GM18498 (cell line): ENCODE results near the gene PFKFB3.
"Not testable (repeated sequence)": the region's sequence is repeated elsewhere in the genome, so short reads cannot be mapped to it uniquely, and the experiment has no call there.

Source experiments
- ATAC-seq: cut with Tn5 transposase; IDR thresholded peaks from one replicate; pipeline ENCODE4 v1.9.1; 2021; ENCODE audit warnings: mild to moderate bottlenecking, moderate library complexity; ENCODE audit not compliant: unreplicated experiment

Gene PFKFB3

GRCh38 chr10:6202684-6203330, at the start of gene PFKFB3:
TSS of gene PFKFB3 (plus strand) at chr10:6202932. CDS start at chr10:6203261, 329 bp downstream.
- ATAC-seq = peak; percentile 78

GRCh38 chr10:6153845-6154244, 48.9 kb upstream of the PFKFB3 start:
- no peak for ATAC-seq

GRCh38 chr10:6154566-6154965, 48.2 kb upstream of the PFKFB3 start:
- ATAC-seq = no peak

DNA sequence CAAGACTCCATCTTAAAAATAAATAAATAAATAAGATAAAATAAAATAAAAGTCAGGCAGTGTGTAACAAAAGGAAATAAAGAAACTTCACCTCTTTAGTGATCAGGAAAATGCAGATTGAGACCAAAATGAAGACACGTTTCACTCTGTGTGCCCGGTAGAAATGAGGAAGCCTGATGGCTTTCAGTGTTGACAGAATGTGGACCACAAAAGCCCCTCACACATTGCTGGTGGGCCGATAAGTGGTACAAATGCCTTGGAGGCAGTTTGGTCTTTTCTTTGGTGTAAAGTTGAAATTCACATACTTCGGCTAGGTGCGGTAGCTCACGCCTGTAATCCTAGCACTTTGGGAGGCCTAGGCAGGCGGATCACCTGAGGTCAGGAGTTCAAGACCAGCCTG, 44.5 kb upstream of the PFKFB3 start:
- ATAC-seq = no peak

- no peak for ATAC-seq
Observed at GRCh38 chr10:6161921-6162320, 40.8 kb upstream of the PFKFB3 start.

- no peak for ATAC-seq
Observed at GRCh38 chr10:6162589-6163356, 40.0 kb upstream of the PFKFB3 start.

- ATAC-seq = peak; percentile 93
Observed at GRCh38 chr10:6163364-6164270, 39.1 kb upstream of the PFKFB3 start.

DNA sequence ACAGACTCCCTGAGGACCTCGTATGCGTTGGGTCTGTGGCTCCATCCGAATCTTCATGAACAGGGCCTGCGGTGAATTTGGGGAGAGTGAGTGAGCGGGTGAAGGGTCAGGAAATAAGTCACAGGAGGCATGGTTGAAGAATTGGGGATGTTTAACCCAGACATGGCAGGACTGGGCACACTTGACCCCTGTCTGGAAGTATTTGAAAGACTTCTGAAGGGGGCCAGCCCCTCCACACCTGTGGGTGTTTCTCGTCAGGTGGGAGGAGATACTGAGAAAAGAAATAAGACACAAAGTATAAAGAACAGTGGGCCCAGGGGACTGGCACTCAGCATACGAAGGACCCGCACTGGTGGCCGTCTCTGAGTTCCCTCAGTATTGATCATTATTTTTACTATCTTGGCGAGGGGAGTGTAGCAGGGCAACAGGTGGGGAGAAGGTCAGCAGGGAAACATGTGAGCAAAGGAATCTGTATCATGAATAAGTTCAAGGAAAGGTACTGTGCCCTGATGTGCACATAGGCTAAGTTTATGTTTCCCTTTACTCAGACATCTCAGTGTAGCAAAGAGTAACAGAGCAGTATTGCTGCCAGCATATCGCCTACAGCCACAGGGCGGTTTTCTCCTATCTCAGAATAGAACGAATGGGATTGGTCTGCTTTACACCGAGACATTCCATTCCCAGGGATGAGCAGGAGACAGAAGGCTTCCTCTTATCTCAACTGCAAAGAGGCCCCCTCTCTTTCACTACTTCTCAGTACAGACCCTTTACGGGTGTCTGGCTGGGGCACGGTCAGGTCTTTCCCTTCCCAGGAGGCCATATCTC, 38.2 kb upstream of the PFKFB3 start:
- ATAC-seq = no peak

GRCh38 chr10:6165221-6165725, 37.5 kb upstream of the PFKFB3 start:
- ATAC-seq = no peak

DNA sequence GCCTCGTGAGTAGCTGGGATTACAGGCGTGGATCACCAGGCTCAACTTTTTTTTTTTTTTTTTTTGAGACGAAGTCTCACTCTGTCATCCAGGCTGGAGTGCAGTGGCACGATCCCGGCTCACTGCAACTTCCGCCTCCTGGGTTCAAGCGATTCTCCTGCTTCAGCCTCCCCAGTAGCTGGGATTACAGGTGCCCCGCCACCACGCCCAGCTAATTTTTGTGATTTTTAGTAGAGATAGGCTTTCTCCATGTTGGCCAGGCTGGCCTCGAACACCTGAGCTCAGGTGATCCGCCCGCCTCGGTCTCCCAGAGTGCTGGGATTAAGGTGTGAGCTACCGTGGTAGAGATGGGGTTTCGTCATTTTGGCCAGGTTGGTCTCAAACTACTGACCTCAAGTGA, 36.8 kb upstream of the PFKFB3 start:
- not testable (repeated sequence) for ATAC-seq

GRCh38 chr10:6167456-6167855, 35.3 kb upstream of the PFKFB3 start:
- ATAC-seq = no peak

GRCh38 chr10:6168084-6168483, 34.6 kb upstream of the PFKFB3 start:
- ATAC-seq = no peak

DNA sequence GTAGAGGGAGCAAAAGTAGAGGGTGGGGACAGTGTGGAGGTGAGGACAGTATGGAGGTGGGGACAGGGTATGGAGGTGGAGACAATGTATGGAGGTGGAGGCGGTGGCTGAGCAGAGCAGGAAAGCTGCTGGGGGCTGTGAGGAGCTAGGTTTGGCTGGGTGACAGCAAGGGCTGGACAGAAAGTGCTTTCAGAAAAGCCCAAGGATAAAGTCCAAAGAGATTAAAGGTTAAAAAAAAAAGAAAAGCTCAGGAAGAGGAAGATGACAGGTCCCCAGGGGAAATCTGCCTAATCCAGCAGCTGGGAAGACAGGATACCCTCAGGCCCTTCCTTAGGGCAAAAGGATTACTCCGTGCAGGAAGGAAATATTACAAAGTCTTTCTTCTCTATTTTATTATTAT, 32.1 kb upstream of the PFKFB3 start:
- no peak for ATAC-seq

- ATAC-seq = no peak
Observed at GRCh38 chr10:6171881-6172695, 30.6 kb upstream of the PFKFB3 start.

DNA sequence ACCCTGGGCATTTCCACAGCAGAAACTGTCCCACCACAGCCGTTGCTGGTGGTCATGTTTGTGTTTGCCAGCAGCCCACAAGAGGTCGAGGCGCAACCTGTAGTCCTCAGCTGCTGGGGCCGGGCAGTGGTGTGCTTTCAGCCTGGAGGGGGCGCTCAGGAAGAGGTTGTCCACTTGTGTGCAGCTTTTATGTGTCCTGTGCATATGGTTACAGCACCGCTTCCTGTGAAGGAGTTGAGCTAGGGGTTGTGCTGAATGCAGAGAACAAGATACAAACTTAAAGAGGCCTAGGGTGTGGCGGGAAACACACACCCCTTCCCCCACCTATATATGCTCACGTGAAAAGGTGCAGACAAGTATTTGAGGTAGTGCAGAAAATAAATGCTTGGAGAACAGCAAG, 29.5 kb upstream of the PFKFB3 start:
- no peak for ATAC-seq

DNA sequence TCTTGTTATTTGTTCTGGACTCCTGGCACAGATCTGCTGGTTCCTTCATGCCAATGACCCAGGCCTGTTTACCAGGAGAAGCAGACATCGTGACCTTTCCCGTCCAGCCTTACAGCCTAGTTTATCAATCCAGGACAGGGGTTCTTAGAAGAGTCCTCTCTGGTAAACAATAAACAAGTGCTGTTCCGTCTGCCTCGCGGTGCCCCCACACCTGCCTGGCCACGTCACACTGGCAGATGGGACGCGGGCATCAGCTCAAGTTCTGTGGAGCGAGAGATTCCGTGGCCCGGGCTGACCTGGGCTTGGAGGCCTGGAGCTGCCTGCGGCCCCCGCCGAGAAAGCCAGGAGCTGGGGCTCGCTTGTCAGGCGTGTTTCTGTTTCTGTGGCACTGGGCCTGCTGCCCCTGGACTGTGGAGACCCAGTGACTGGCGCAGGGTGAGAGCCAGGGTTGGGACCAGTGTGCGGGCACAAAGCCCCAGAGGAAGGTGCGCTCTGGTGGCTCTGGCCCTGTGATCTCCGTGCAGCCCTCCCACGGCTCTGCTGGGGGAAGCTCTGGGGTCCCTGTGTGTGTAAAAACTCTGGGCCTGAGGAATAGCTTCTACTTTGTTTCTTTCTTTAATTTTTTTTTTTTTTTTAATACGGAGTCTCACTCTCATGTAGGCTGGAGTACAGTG, 28.4 kb upstream of the PFKFB3 start:
- no peak for ATAC-seq

DNA sequence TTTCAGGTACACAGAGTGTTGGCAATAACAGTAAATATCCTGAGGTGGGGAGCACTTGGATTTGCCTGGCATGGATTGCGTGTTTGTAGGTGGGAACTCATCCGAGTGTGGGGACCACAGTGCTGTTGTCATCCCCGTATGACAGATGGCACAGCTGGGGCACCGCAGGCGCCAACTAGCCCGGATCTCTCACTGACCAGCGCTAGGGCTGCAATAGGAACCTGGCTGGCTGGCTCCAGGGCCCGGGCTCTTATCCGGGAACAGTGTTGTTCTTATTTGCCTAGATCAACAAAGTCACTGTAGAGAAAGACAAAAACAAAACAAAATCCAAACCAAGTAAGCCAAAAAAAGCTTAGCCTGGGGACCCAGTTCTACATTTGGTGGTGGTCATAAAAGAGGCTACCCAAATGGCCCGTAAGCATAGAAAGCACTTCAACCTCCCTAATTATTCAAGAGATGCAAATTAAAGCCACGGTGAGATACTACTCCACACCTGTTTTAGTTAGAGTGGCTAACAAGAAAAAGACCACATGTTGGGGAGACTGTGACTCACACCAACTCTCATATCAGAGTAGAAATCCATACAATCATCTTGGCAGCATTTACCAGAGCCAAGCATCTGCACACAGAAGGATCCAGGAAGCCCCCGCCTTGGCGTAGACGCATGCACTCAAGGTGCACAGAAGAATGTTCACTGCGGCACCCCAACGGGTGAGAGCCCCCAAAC, 27.2 kb upstream of the PFKFB3 start:
- no peak for ATAC-seq

DNA sequence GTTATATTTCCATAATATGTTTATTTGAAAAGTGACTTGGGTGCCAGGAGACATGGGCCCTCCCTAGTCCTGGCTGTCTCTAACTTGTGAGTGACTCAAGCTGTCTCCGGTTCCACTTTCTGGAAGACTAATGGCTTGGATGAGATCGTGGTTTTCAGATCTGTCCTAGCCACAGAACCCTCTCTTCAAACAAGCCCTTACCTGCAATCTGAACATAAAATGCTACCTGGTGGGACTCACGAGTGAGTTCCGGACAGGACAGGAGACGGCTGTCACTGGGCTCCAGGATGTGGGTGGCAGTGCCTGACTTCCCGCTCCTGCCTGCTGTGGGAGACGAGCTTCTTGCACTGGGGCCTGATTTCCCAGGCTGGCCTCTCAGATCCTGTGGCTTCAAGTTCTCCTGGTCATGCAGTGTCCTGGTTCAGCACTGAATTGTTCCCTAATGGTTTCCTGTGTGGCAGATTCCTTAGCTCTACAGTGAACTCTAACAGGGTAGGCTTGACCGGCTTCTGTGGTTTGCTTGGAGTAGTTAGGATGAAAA, 26.0 kb upstream of the PFKFB3 start:
- no peak for ATAC-seq
